H1 (cell line): Measurements from ENCODE around the gene GLI1. TPM values are rescaled to one million over a fixed set of nuclear protein-coding genes. Genes with fewer than 3 reads are reported as not detected.

ENCODE experiments used
- CTCF ChIA-PET: fragments of 300-600 bp; sonication (Branson Sonifier 250); formaldehyde crosslinking; loops from one replicate; lab custom pipeline; 2021; ENCODE audit not compliant: partially characterized antibody; lab: Charles Lee
- POLR2A ChIA-PET: fragments of 300-600 bp; sonication (Branson Sonifier 250); formaldehyde crosslinking; loops from one replicate; lab custom pipeline; 2021; ENCODE audit warnings: inconsistent platforms; ENCODE audit not compliant: partially characterized antibody; lab: Charles Lee
- DNase-seq, 2 experiments: peaks; one replicate each; pipeline versions ENCODE4 v3.0.0 to v3.0.0-alpha.2; 2010 to 2022; ENCODE audit warnings: low spot score in 2 of 2, low read depth in 1 of 2, mixed read lengths in 1 of 2
- FAIRE-seq: peaks from 2 replicates; lab custom pipeline; 2011; peaks lifted over from hg19 to GRCh38; lab: Jason Lieb, UNC
- H2AFZ ChIP-seq: 2 replicates; pipeline ENCODE4 v1.8.1; 2012; ENCODE audit warnings: low read length, inconsistent platforms
- H2AK5ac ChIP-seq: 2 replicates; pipeline ENCODE4 v1.6.1; 2013; ENCODE audit warnings: low read depth, low read length
- H2BK120ac ChIP-seq: replicated peaks from 2 replicates; pipeline ENCODE3; 2013; ENCODE audit warnings: low read depth, low read length, inconsistent platforms
- H2BK12ac ChIP-seq: 2 replicates; pipeline ENCODE4 v1.6.1; 2013; ENCODE audit warnings: low read depth, low read length
- H2BK15ac ChIP-seq: 2 replicates; pipeline ENCODE4 v1.6.1; 2013; ENCODE audit warnings: low read length
- H2BK20ac ChIP-seq: 2 replicates; pipeline ENCODE4 v1.6.1; 2013; ENCODE audit warnings: low read length
- H2BK5ac ChIP-seq: 2 replicates; pipeline ENCODE4 v1.6.1; 2013; ENCODE audit warnings: low read depth, low read length
- H3K14ac ChIP-seq: 2 replicates; pipeline ENCODE4 v1.6.1; 2013; ENCODE audit warnings: inconsistent platforms; ENCODE audit not compliant: insufficient read length
- H3K18ac ChIP-seq: 2 replicates; pipeline ENCODE4 v1.6.1; 2013; ENCODE audit warnings: low read length; ENCODE audit errors: extremely low read depth
- H3K23ac ChIP-seq: 2 replicates; pipeline ENCODE4 v1.6.1; 2013; ENCODE audit warnings: inconsistent platforms; ENCODE audit not compliant: insufficient read length
- H3K23me2 ChIP-seq: 2 replicates; pipeline ENCODE4 v1.6.1; 2013; ENCODE audit warnings: low read depth, low read length
- H3K27ac ChIP-seq: 2 replicates; pipeline ENCODE4 v1.6.1; 2011; ENCODE audit warnings: low read depth, low read length, inconsistent platforms
- H3K27me3 ChIP-seq, 4 experiments: replicated peaks in 1 of 4; 1 replicate in 1 of 4; 2 replicates in 3 of 4; pipeline versions ENCODE4 v1.6.1 to v1.8.1; 2011 to 2013; ENCODE audit warnings: low read length in 3 of 4, mild to moderate bottlenecking in 3 of 4, inconsistent platforms in 2 of 4, mixed read lengths in 2 of 4, moderate library complexity in 1 of 4; ENCODE audit not compliant: control insufficient read depth in 3 of 4, insufficient read depth in 3 of 4; ENCODE audit errors: extremely low read depth in 1 of 4
- H3K36me3 ChIP-seq, 4 experiments: 2 replicates each; pipeline versions ENCODE4 v1.6.1 to v1.8.1; 2011 to 2013; ENCODE audit warnings: mild to moderate bottlenecking in 4 of 4, low read length in 3 of 4, moderate library complexity in 2 of 4, control low read depth in 1 of 4, inconsistent platforms in 1 of 4; ENCODE audit not compliant: insufficient read depth in 4 of 4, control insufficient read depth in 2 of 4
- H3K4ac ChIP-seq: replicated peaks from 2 replicates; pipeline ENCODE3; 2013; ENCODE audit warnings: low read length, low read depth, mixed read lengths, inconsistent platforms; ENCODE audit not compliant: insufficient read length
- H3K4me1 ChIP-seq, 4 experiments: replicated peaks in 1 of 4; 1 replicate in 1 of 4; 2 replicates in 3 of 4; pipeline versions ENCODE4 v1.6.1 to v1.8.1; 2011 to 2013; ENCODE audit warnings: low read length in 3 of 4, inconsistent platforms in 2 of 4, mixed read lengths in 1 of 4; ENCODE audit not compliant: insufficient read depth in 4 of 4, control insufficient read depth in 3 of 4
- H3K4me2 ChIP-seq, 2 experiments: 2 replicates each; pipeline versions ENCODE4 v1.6.1 to v1.8.1; 2011 to 2013; ENCODE audit warnings: low read depth in 2 of 2, low read length in 2 of 2, control low read depth in 1 of 2, inconsistent platforms in 1 of 2, mild to moderate bottlenecking in 1 of 2; ENCODE audit not compliant: insufficient read depth in 1 of 2
- H3K4me3 ChIP-seq, 4 experiments: fragments of 200-600, 300-600 bp in 1 of 4; sonication (generic), shearing (Covaris generic), sonication (Bioruptor Twin) in 1 of 4; 2 replicates each; pipeline versions ENCODE4 v1.5.1 to v1.8.1; 2011 to 2016; ENCODE audit warnings: low read length in 4 of 4, low read depth in 3 of 4, control low read depth in 2 of 4, inconsistent platforms in 2 of 4, mild to moderate bottlenecking in 2 of 4, mixed read lengths in 1 of 4, moderate library complexity in 1 of 4; ENCODE audit not compliant: insufficient read depth in 2 of 4; ENCODE audit errors: extremely low read depth in 1 of 4
- H3K56ac ChIP-seq: replicated peaks from 2 replicates; pipeline ENCODE3; 2013; ENCODE audit warnings: low read depth, mild to moderate bottlenecking, mixed read lengths, low read length, inconsistent platforms; ENCODE audit not compliant: insufficient read length
- H3K79me1 ChIP-seq: 2 replicates; pipeline ENCODE4 v1.6.1; 2013; ENCODE audit warnings: low read depth, low read length, control low read depth
- H3K79me2 ChIP-seq, 2 experiments: 2 replicates each; pipeline versions ENCODE4 v1.6.1 to v1.8.1; 2012 to 2013; ENCODE audit warnings: low read length in 2 of 2, mild to moderate bottlenecking in 2 of 2, inconsistent platforms in 1 of 2; ENCODE audit not compliant: insufficient read depth in 2 of 2, control insufficient read depth in 1 of 2
- H3K9ac ChIP-seq, 4 experiments: replicated peaks in 1 of 4; 1 replicate in 1 of 4; 2 replicates in 3 of 4; pipeline versions ENCODE4 v1.6.1 to v1.8.1; 2011 to 2013; ENCODE audit warnings: low read depth in 3 of 4, low read length in 3 of 4, control low read depth in 2 of 4, mild to moderate bottlenecking in 2 of 4, moderate library complexity in 2 of 4, inconsistent platforms in 1 of 4; ENCODE audit errors: extremely low read depth in 1 of 4
- H3K9me3 ChIP-seq, 2 experiments: 2 replicates each; pipeline versions ENCODE4 v1.6.1 to v1.8.1; 2012 to 2013; ENCODE audit warnings: mild to moderate bottlenecking in 2 of 2, moderate library complexity in 2 of 2, control low read depth in 1 of 2, inconsistent platforms in 1 of 2, low read depth in 1 of 2, low read length in 1 of 2, mixed read lengths in 1 of 2; ENCODE audit not compliant: insufficient read depth in 2 of 2
- H4K20me1 ChIP-seq, 2 experiments: replicated peaks in 1 of 2; 2 replicates each; pipeline versions ENCODE3 to v1.8.1; 2011 to 2013; ENCODE audit warnings: inconsistent platforms in 2 of 2, low read length in 2 of 2, mild to moderate bottlenecking in 1 of 2; ENCODE audit not compliant: insufficient read depth in 2 of 2, control insufficient read depth in 1 of 2
- H4K5ac ChIP-seq: 2 replicates; pipeline ENCODE4 v1.6.1; 2013; ENCODE audit warnings: low read length, low read depth, mixed read lengths, inconsistent platforms; ENCODE audit not compliant: insufficient read length
- H4K8ac ChIP-seq: 2 replicates; pipeline ENCODE4 v1.8.0; 2013; ENCODE audit warnings: mild to moderate bottlenecking, moderate library complexity, low read length, inconsistent platforms; ENCODE audit not compliant: insufficient read depth; ENCODE audit errors: extremely low read depth
- H4K91ac ChIP-seq: replicated peaks from 2 replicates; pipeline ENCODE3; 2013; ENCODE audit warnings: low read length, mixed read lengths, inconsistent platforms; ENCODE audit not compliant: insufficient read length
- BRCA1 ChIP-seq: IDR thresholded peaks from 2 replicates; pipeline ENCODE4 v1.6.1; 2012; ENCODE audit warnings: low read depth, low read length, improper control_type of control experiment
- CBX8 ChIP-seq: fragments of 300-800, 300-1000 bp; sonication (generic); IDR thresholded peaks from 2 replicates; pipeline ENCODE4 v1.7.1; 2016; ENCODE audit warnings: low read depth, low read length, borderline replicate concordance
- CEBPB ChIP-seq: IDR thresholded peaks from 2 replicates; pipeline ENCODE4 v1.6.1; 2012; ENCODE audit warnings: low read depth, low read length
- CTBP2 ChIP-seq: IDR thresholded peaks from 2 replicates; pipeline ENCODE4 v1.7.0; 2011; ENCODE audit warnings: borderline replicate concordance, mild to moderate bottlenecking, moderate library complexity, mixed read lengths, low read length; ENCODE audit not compliant: insufficient read depth, insufficient read length
- EP300 ChIP-seq, 2 experiments: IDR thresholded peaks; 1 replicate in 1 of 2; 2 replicates in 1 of 2; pipeline ENCODE4 v1.6.1; 2011 to 2012; ENCODE audit warnings: low read depth in 2 of 2, low read length in 2 of 2, mild to moderate bottlenecking in 2 of 2, borderline replicate concordance in 1 of 2, inconsistent platforms in 1 of 2, moderate library complexity in 1 of 2
- HDAC6 ChIP-seq: IDR thresholded peaks from one replicate; pipeline ENCODE4 v1.7.1; 2012; ENCODE audit warnings: low read depth, mild to moderate bottlenecking, inconsistent platforms, low read length, moderate library complexity
- JUND ChIP-seq: IDR thresholded peaks from 2 replicates; pipeline ENCODE4 v1.6.1; 2011; ENCODE audit warnings: mild to moderate bottlenecking, improper control_type of control experiment, low read length
- KDM1A ChIP-seq: fragments of 200-600, 300-600 bp; sonication (generic); IDR thresholded peaks from 2 replicates; pipeline ENCODE4 v1.7.1; 2016; ENCODE audit warnings: mild to moderate bottlenecking, low read length, borderline replicate concordance
- KDM5A ChIP-seq: fragments of 200-600 bp; IDR thresholded peaks from 2 replicates; pipeline ENCODE4 v1.7.1; 2012; ENCODE audit warnings: mild to moderate bottlenecking, low read length, inconsistent platforms, mixed read lengths
- RAD21 ChIP-seq, 2 experiments: IDR thresholded peaks in 1 of 2; conservative IDR thresholded peaks in 1 of 2; 2 replicates each; pipeline ENCODE4 v1.6.1; 2011; ENCODE audit warnings: low read depth in 2 of 2, low read length in 2 of 2, improper control_type of control experiment in 1 of 2, inconsistent platforms in 1 of 2, mild to moderate bottlenecking in 1 of 2, moderate library complexity in 1 of 2
- SRF ChIP-seq: IDR thresholded peaks from 2 replicates; pipeline ENCODE4 v1.6.1; 2011; ENCODE audit warnings: mild to moderate bottlenecking, low read depth, low read length, moderate library complexity
- TAF1 ChIP-seq: IDR thresholded peaks from 2 replicates; pipeline ENCODE4 v1.6.1; 2011; ENCODE audit warnings: mild to moderate bottlenecking, low read depth, low read length
- WGBS, 2 experiments: shearing (Covaris generic) in 1 of 2; methylation state at CpG; one replicate each; pipeline versions ENCODE4 v1.1.6 to v1.1.7; 2013 to 2015; ENCODE audit warnings: low lambda C conversion rate in 2 of 2, mixed read lengths in 2 of 2, inconsistent platforms in 1 of 2, low coverage in 1 of 2, missing lambda C conversion rate in 1 of 2; ENCODE audit not compliant: insufficient replicate concordance in 2 of 2, insufficient coverage in 1 of 2, insufficient read length in 1 of 2; ENCODE audit errors: extremely low coverage in 1 of 2, missing lambda C conversion rate in 1 of 2; 5-methylcytosine and 5-hydroxymethylcytosine counted together
- polyA plus RNA-seq, 7 experiments: library from polyadenylated mRNA; depleted of rRNA in 3 of 7; stranded (reverse) in 5 of 7; unstranded in 2 of 7; fragments of >200 nt in 5 of 7; fragments of 200-250 nt in 2 of 7; gene quantifications; 1 replicate in 5 of 7; 2 replicates in 1 of 7; 4 replicates in 1 of 7; pipeline versions ENCODE4 v1.2.1 to v1.2.3, GENCODE V29; 2011 to 2013; ENCODE audit warnings: missing spikeins in 2 of 7, mixed read lengths in 2 of 7
- total RNA-seq: library from RNA; stranded (reverse); fragmentation: NEBNext Ultra II Directional; extraction: Animal tissue kit (Norgen Biotek cat#: 25700); gene quantifications from 2 replicates; pipeline ENCODE4 v1.2.1, GENCODE V29; 2021

Gene GLI1
- total and polyA plus RNA-seq, 2 of the 8 experiments (the other 6 are each of a cell fraction or from before 2014, with no cell fraction given) = 23.5 to 25.3 TPM

DNA sequence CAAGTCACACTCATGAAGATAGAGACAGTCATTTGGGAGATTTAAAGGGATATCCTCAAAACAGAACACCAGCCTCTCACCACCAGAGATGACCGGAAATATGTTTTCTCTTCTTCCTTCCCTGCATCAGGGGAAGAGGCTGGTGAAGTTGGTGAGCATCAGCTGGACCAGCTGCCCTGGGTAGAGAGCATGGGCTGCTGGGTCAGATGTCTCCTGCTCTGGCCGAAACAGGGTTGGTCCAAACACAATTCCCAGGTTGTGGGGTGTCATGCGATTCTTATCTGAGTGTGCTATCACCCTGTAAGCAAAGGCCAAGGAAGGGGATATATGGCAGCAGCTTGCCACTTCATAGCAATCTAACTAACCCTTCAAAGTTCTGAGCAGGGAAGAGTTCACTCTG is 12.8 kb downstream of the GLI1 start:
- ChIA-PET CTCF (interaction anchor here (1.4 to 25.1 kb wide), 2 partner anchors 14 to 15 kb away, joined by 4 to 441 read pairs; partner anchors contain the start of genes GLI1 and INHBE), POLR2A (interaction anchor here (1.2 to 1.5 kb wide), 2 partner anchors 239 to 242 kb away, joined by 4 read pairs; no protein-coding TSS in a partner anchor)
- Histone ChIP-seq H3K9ac (no peak overlapping the region), H4K5ac (no peak overlapping the region), H2BK12ac (no peak overlapping the region), H3K9me3 (no peaks in the 10 kb centered on the region), H3K4me2 (no peak overlapping the region), H3K56ac (no peak overlapping the region), H2AFZ (no peak overlapping the region), H3K4me3 (no peak overlapping the region)
- no peak for FAIRE-seq
- TF ChIP-seq CTBP2 (no peak), CBX8 (no peak), HDAC6 (no peak), EP300 (IDR thresholded peaks at IDR 0.05; ENCODE audit: borderline replicate concordance in 1 of 2, low read depth in 2 of 2, low read length in 2 of 2) (no peak), KDM1A (no peak), JUND (no peak), RAD21 (IDR thresholded peaks at IDR 0.05 in 1 of 2, conservative IDR thresholded peaks at IDR 0.05 in 1 of 2; ENCODE audit: low read depth in 2 of 2, low read length in 2 of 2) (no peak), SRF (no peak), TAF1 (no peak), CEBPB (no peak), BRCA1 (no peak), KDM5A (no peak)
- TF ChIP-seq, all 59 proteins: peak for 0
- no peak overlapping the region for H4K91ac ChIP-seq
- peaks cover 0 to 25% (median 7%) of the 10 kb centered on the region in 4 experiments; a peak in 6 of 7 replicates for H3K4me1 ChIP-seq
- WGBS, 2 experiments = 94% methylated on average over 3 of the region's 3 CpGs; no CpG with 5 or more reads in 1 of the 2 experiments
- H3K79me1 ChIP-seq = no peaks in the 10 kb centered on the region
- H3K79me2 ChIP-seq = no peaks in the 10 kb centered on the region
- no peak overlapping the region for H3K23ac ChIP-seq
- peaks cover 0 to 4% of the 10 kb centered on the region in 2 experiments for H4K20me1 ChIP-seq
- no peak overlapping the region for H3K18ac ChIP-seq
- no peak overlapping the region for H2BK20ac ChIP-seq
- no peak overlapping the region for H3K27ac ChIP-seq
- H2BK120ac ChIP-seq = no peak overlapping the region
- peaks cover 20 to 48% (median 41%) of the 10 kb centered on the region in 4 experiments for H3K27me3 ChIP-seq
- no peak overlapping the region for H3K4ac ChIP-seq
- no peak overlapping the region for H2BK15ac ChIP-seq
- H3K23me2 ChIP-seq = peaks cover 8% of the 10 kb centered on the region; the same call in 1 of the 2 replicates
- H4K8ac ChIP-seq = no peak overlapping the region
- H2BK5ac ChIP-seq = no peak overlapping the region
- H3K14ac ChIP-seq = no peak overlapping the region
- no peak overlapping the region for H2AK5ac ChIP-seq
- DNase-seq = no peak
- H3K36me3 ChIP-seq = peaks cover 0 to 11% (median 2%) of the 10 kb centered on the region in 4 experiments; a peak in 3 of 8 replicates
